ENCODE data around the gene LRRC61.

Gene LRRC61

GRCh38 chr7:150337179-150337578 lies 14.0 kb downstream of the LRRC61 start:
- DNase-seq, result no peak
- TF ChIP-seq GATA1 (IDR thresholded peaks at IDR 0.05; ENCODE audit: low read depth, low read length), result no peak
- no peak for TF ChIP-seq POLR2A (IDR thresholded peaks at IDR 0.05; ENCODE audit: low read length)

- no peak for DNase-seq
- TF ChIP-seq GATA1 (IDR thresholded peaks at IDR 0.05; ENCODE audit: low read depth, low read length), result no peak
- TF ChIP-seq POLR2A (IDR thresholded peaks at IDR 0.05; ENCODE audit: low read length), result no peak
Observed at GRCh38 chr7:150337659-150338081, 14.5 kb downstream of the LRRC61 start.

GRCh38 chr7:150338166-150338829 lies 15.1 kb downstream of the LRRC61 start:
- no peak for DNase-seq
- TF ChIP-seq GATA1 (IDR thresholded peaks at IDR 0.05; ENCODE audit: low read depth, low read length), result no peak
- no peak for TF ChIP-seq POLR2A (IDR thresholded peaks at IDR 0.05; ENCODE audit: low read length)

- no peak for DNase-seq
- TF ChIP-seq POLR2A (IDR thresholded peaks at IDR 0.05; ENCODE audit: low read length), result no peak
- no peak for TF ChIP-seq GATA1 (IDR thresholded peaks at IDR 0.05; ENCODE audit: low read depth, low read length)
Observed at GRCh38 chr7:150339409-150339809, 16.3 kb downstream of the LRRC61 start.

GRCh38 chr7:150340024-150340749 lies 17.0 kb downstream of the LRRC61 start:
- DNase-seq, result no peak
- TF ChIP-seq GATA1 (IDR thresholded peaks at IDR 0.05; ENCODE audit: low read depth, low read length), result no peak
- no peak for TF ChIP-seq POLR2A (IDR thresholded peaks at IDR 0.05; ENCODE audit: low read length)

GRCh38 chr7:150340875-150341262 lies 17.7 kb downstream of the LRRC61 start:
- DNase-seq, result no peak
- no peak for TF ChIP-seq POLR2A (IDR thresholded peaks at IDR 0.05; ENCODE audit: low read length)
- TF ChIP-seq GATA1 (IDR thresholded peaks at IDR 0.05; ENCODE audit: low read depth, low read length), result no peak

GRCh38 chr7:150341263-150342120 lies 18.3 kb downstream of the LRRC61 start, which contains the start of gene RARRES2:
TSS of gene RARRES2 (minus strand) at chr7:150341629. CDS start at chr7:150340609, 1,020 bp downstream.
- TF ChIP-seq GATA1 (IDR thresholded peaks at IDR 0.05; ENCODE audit: low read depth, low read length) (no peak), POLR2A (IDR thresholded peaks at IDR 0.05; ENCODE audit: low read length) (no peak)
- DNase-seq, result no peak

- TF ChIP-seq POLR2A (IDR thresholded peaks at IDR 0.05; ENCODE audit: low read length) (no peak), GATA1 (IDR thresholded peaks at IDR 0.05; ENCODE audit: low read depth, low read length) (no peak)
- no peak for DNase-seq
Observed at GRCh38 chr7:150342121-150342408, 18.9 kb downstream of the LRRC61 start.

GRCh38 chr7:150343225-150343624 lies 20.1 kb downstream of the LRRC61 start:
- DNase-seq, result no peak
- TF ChIP-seq POLR2A (IDR thresholded peaks at IDR 0.05; ENCODE audit: low read length) (no peak), GATA1 (IDR thresholded peaks at IDR 0.05; ENCODE audit: low read depth, low read length) (no peak)

GRCh38 chr7:150344299-150344698 lies 21.1 kb downstream of the LRRC61 start:
- TF ChIP-seq POLR2A (IDR thresholded peaks at IDR 0.05; ENCODE audit: low read length), result no peak
- no peak for TF ChIP-seq GATA1 (IDR thresholded peaks at IDR 0.05; ENCODE audit: low read depth, low read length)

GRCh38 chr7:150345012-150345411 lies 21.9 kb downstream of the LRRC61 start:
- no peak for DNase-seq
- no peak for TF ChIP-seq POLR2A (IDR thresholded peaks at IDR 0.05; ENCODE audit: low read length)
- no peak for TF ChIP-seq GATA1 (IDR thresholded peaks at IDR 0.05; ENCODE audit: low read depth, low read length)

More at GRCh38 chr7:150344299-150344698, 21.1 kb downstream of the LRRC61 start:
- no peak for DNase-seq

- no peak for DNase-seq
- TF ChIP-seq GATA1 (IDR thresholded peaks at IDR 0.05; ENCODE audit: low read depth, low read length), result no peak
- no peak for TF ChIP-seq POLR2A (IDR thresholded peaks at IDR 0.05; ENCODE audit: low read length)
Observed at GRCh38 chr7:150346922-150347321, 23.8 kb downstream of the LRRC61 start.

GRCh38 chr7:150351587-150352194 lies 28.5 kb downstream of the LRRC61 start:
- no peak for TF ChIP-seq POLR2A (IDR thresholded peaks at IDR 0.05; ENCODE audit: low read length)
- no peak for TF ChIP-seq GATA1 (IDR thresholded peaks at IDR 0.05; ENCODE audit: low read depth, low read length)
- no peak for DNase-seq

- DNase-seq, result no peak
- TF ChIP-seq POLR2A (IDR thresholded peaks at IDR 0.05; ENCODE audit: low read length) (no peak), GATA1 (IDR thresholded peaks at IDR 0.05; ENCODE audit: low read depth, low read length) (no peak)
Observed at GRCh38 chr7:150355666-150356059, 32.5 kb downstream of the LRRC61 start.
